Small intestine (tissue), 7 donors: ENCODE results near the gene KIR2DL3. TPM values are rescaled to one million over a fixed set of nuclear protein-coding genes. Genes with fewer than 3 reads are reported as not detected.
A peak's percentile ranks its signal among the peaks of the same experiment; 100 is the strongest.

ENCODE experiments used
- DNase-seq, 2 donors: peaks; one replicate each; pipeline versions ENCODE4 v3.0.0 to v3.0.0-alpha.2; 2013
- FAIRE-seq: peaks from 2 replicates; lab custom pipeline; 2012; peaks lifted over from hg19 to GRCh38; lab: Jason Lieb, UNC
- H3K27ac ChIP-seq, 3 donors: one replicate each; pipeline ENCODE4 v1.5.1; 2013; ENCODE audit warnings: low read length in 2 of 3, mild to moderate bottlenecking in 2 of 3, control low read depth in 1 of 3, inconsistent platforms in 1 of 3, low read depth in 1 of 3, moderate library complexity in 1 of 3
- H3K27me3 ChIP-seq, 3 donors: one replicate each; pipeline ENCODE4 v1.6.1; 2013; ENCODE audit warnings: low read length in 3 of 3, inconsistent platforms in 1 of 3; ENCODE audit not compliant: control insufficient read depth in 3 of 3, insufficient read depth in 3 of 3
- H3K36me3 ChIP-seq, 3 donors: one replicate each; pipeline ENCODE4 v1.6.1; 2013; ENCODE audit warnings: low read length in 3 of 3, inconsistent platforms in 1 of 3, low read depth in 1 of 3, mild to moderate bottlenecking in 1 of 3, moderate library complexity in 1 of 3; ENCODE audit not compliant: control insufficient read depth in 3 of 3, insufficient read depth in 2 of 3
- H3K4me1 ChIP-seq, 3 donors: one replicate each; pipeline ENCODE4 v1.6.1; 2013; ENCODE audit warnings: low read length in 2 of 3, inconsistent platforms in 1 of 3, low read depth in 1 of 3, mild to moderate bottlenecking in 1 of 3, moderate library complexity in 1 of 3; ENCODE audit not compliant: control insufficient read depth in 3 of 3, insufficient read depth in 2 of 3
- H3K4me3 ChIP-seq, 3 donors: one replicate each; pipeline ENCODE4 v1.5.1; 2013; ENCODE audit warnings: low read length in 3 of 3, control low read depth in 1 of 3, inconsistent platforms in 1 of 3, low read depth in 1 of 3, mild to moderate bottlenecking in 1 of 3, moderate library complexity in 1 of 3
- H3K9me3 ChIP-seq, 2 donors: one replicate each; pipeline ENCODE4 v1.6.1; 2013; ENCODE audit warnings: low read depth in 1 of 2, low read length in 1 of 2; ENCODE audit not compliant: control insufficient read depth in 2 of 2, insufficient read depth in 1 of 2
- WGBS, 3 donors: extraction: QIAGEN DNeasy Blood & Tissue Kit; methylation state at CpG; one replicate each; pipeline ENCODE4 v1.1.7; 2013; 5-methylcytosine and 5-hydroxymethylcytosine counted together
- polyA plus RNA-seq, 4 donors: library from polyadenylated mRNA; stranded (reverse) in 3 of 4; unstranded in 1 of 4; fragments of 200-250 nt in 3 of 4; fragments of 120-200 nt in 1 of 4; gene quantifications; one replicate each; pipeline versions ENCODE4 v1.2.1 to v1.2.3, GENCODE V29; 2013
- donor health status: healthy with polysubstance abuse.
- donor health status: control.
- donor health status: control.
- donor health status: Bipolar disorder and iron deficiency.
- donor health status: healthy.

Gene KIR2DL3
- polyA plus RNA-seq, 4 donors: 0.06 TPM; not detected in 3

DNA sequence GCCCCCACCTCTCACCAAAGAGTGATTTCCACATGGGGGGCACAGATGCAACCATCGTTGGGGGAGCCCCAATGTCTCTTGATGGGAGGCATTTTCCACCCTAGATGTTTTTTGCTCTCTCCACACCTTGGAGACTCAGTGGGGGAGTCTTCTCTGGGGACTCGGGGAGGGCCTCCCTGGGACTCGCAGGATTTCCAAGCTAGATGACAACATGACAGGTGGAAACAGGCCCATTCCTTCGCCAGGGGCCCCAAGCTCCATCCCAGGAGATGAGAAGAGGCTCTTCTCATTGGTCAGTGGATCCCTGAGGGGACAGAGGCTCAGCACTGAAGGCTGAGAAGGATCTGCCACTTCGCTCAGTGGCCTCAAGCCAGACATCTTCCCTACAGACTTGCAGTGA, 52.4 kb downstream of the KIR2DL3 start:
- H3K4me1 ChIP-seq: no peaks in the 10 kb centered on the region
- H3K27ac ChIP-seq: no peak overlapping the region
- H3K27me3 ChIP-seq: peaks cover 0 to 2% (median 0%) of the 10 kb centered on the region in 3 donors
- 61 to 69% (median 62%) methylated on average over 5 of the region's 5 CpGs for WGBS, 3 donors
- peaks cover 0 to 11% of the 10 kb centered on the region in 2 donors for H3K9me3 ChIP-seq
- no peaks in the 10 kb centered on the region for H3K36me3 ChIP-seq
- DNase-seq (no peak), FAIRE-seq (no peak)
- no peak overlapping the region for H3K4me3 ChIP-seq

DNA sequence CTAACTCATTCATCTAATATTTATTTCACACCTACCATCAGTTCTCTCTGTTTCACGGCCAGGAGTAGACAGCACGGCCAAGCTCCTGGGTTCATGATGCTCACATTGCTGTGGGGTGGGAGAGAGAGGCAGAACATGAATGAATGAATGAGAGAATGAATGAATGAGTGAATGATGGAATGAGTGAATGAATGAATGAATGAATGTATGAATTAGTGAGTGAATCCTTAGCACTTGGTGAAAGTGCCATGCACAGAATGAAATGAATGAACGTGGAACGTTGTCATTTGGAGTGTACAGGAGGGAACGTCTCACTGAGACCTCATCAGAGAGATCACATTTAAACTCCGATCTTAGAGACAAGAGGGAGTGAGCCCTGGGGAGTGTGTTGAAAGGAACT, 53.2 kb downstream of the KIR2DL3 start:
- Histone ChIP-seq H3K27me3 (peaks cover 0 to 2% (median 0%) of the 10 kb centered on the region in 3 donors), H3K4me3 (no peak overlapping the region), H3K9me3 (peaks cover 0 to 11% of the 10 kb centered on the region in 2 donors), H3K36me3 (no peaks in the 10 kb centered on the region), H3K27ac (no peak overlapping the region), H3K4me1 (no peaks in the 10 kb centered on the region)
- no peak for DNase-seq
- no peak for FAIRE-seq
- WGBS, 3 donors: 69 to 80% (median 78%) methylated on average over 6 of the region's 6 CpGs

- 51 to 58% (median 51%) methylated on average over 8 of the region's 8 CpGs for WGBS, 3 donors
- H3K27me3 ChIP-seq: peaks cover 0 to 2% (median 0%) of the 10 kb centered on the region in 3 donors
- FAIRE-seq (no peak), DNase-seq (peak in 1 of 2 donors; percentile 15)
- H3K4me3 ChIP-seq: no peak overlapping the region
- no peaks in the 10 kb centered on the region for H3K4me1 ChIP-seq
- H3K27ac ChIP-seq: peak overlapping the region in 2 of 3 donors; percentile 30 to 54
- H3K36me3 ChIP-seq: no peaks in the 10 kb centered on the region
- H3K9me3 ChIP-seq: peaks cover 0 to 16% of the 10 kb centered on the region in 2 donors
These were observed 54.5 kb downstream of the KIR2DL3 start for GRCh38 chr19:54792814-54793213.

DNA sequence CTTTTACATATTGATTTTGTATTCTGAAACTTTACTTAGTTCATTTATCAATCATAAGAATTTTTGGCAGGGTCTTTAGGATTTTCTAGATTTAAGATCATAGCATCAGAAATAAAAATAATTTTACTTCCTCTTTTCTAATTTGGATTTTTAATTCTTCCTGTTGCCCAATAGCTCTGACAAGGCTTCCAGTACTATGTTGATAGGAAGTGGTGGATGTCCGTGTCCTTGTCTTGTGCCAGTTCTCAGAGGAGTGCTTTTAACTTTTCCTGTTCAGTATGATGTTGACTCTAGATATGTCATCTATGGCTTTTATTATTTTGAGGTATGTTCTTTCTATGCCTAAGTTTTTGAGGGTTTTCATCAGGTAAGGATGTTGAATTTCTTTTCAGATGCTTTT, 57.4 kb downstream of the KIR2DL3 start:
- no peak overlapping the region for H3K4me3 ChIP-seq
- H3K27me3 ChIP-seq: peaks cover 0 to 2% (median 0%) of the 10 kb centered on the region in 3 donors
- peaks cover 0 to 6% of the 10 kb centered on the region in 2 donors for H3K9me3 ChIP-seq
- H3K27ac ChIP-seq: no peak overlapping the region
- H3K4me1 ChIP-seq: no peaks in the 10 kb centered on the region
- H3K36me3 ChIP-seq: no peaks in the 10 kb centered on the region
- FAIRE-seq: no peak
- DNase-seq: no peak
- WGBS, 3 donors: 60 to 69% (median 64%) methylated on average over 1 of the region's 1 CpG

Other genes with a start within 250 kb of the KIR2DL3 start
- gene LAIR2, start 235.7 kb upstream of the KIR2DL3 start, polyA plus RNA-seq: under 1 TPM in 2 of 4 donors, not detected in 2; 0.09 to 0.33 TPM
- gene LILRA2, start 164.7 kb upstream of the KIR2DL3 start, polyA plus RNA-seq: 1 to 10 TPM in 2 of 4 donors, under 1 TPM in 1, not detected in 1; 0.34 to 1.1 (median 1.1) TPM
- gene LILRA1, start 144.9 kb upstream of the KIR2DL3 start, polyA plus RNA-seq: under 1 TPM; 0.22 to 0.61 (median 0.42) TPM
- gene LILRB1, start 108.0 kb upstream of the KIR2DL3 start, polyA plus RNA-seq: 1 to 10 TPM in 2 of 4 donors, under 1 TPM in 2; 0.45 to 3.5 (median 1.8) TPM
- 1 to 10 TPM; 1.1 to 4.6 (median 2.9) TPM for gene LILRB4, start 75.5 kb upstream of the KIR2DL3 start, polyA plus RNA-seq
- not detected for gene KIR3DL3, start 14.1 kb upstream of the KIR2DL3 start, polyA plus RNA-seq
- under 1 TPM in 2 of 4 donors, not detected in 2; 0.04 to 0.07 TPM for gene KIR2DL1, start 31.3 kb downstream of the KIR2DL3 start, polyA plus RNA-seq
- under 1 TPM in 2 of 4 donors, not detected in 2; 0.09 to 0.10 TPM for gene KIR2DL4, start 65.1 kb downstream of the KIR2DL3 start, polyA plus RNA-seq
- under 1 TPM in 1 of 4 donors, not detected in 3; 0.04 TPM for gene KIR3DL1, start 78.0 kb downstream of the KIR2DL3 start, polyA plus RNA-seq
- gene KIR2DS4, start 94.2 kb downstream of the KIR2DL3 start, polyA plus RNA-seq: under 1 TPM in 2 of 4 donors, not detected in 2; 0.04 TPM
- under 1 TPM in 1 of 4 donors, not detected in 3; 0.07 TPM for gene KIR3DL2, start 111.9 kb downstream of the KIR2DL3 start, polyA plus RNA-seq
- gene FCAR, start 135.7 kb downstream of the KIR2DL3 start, polyA plus RNA-seq: under 1 TPM in 2 of 4 donors, not detected in 2; 0.06 to 0.22 TPM
- under 1 TPM in 2 of 4 donors, not detected in 2; 0.16 to 0.77 TPM for gene NCR1, start 167.6 kb downstream of the KIR2DL3 start, polyA plus RNA-seq
- gene NLRP7, start 209.0 kb downstream of the KIR2DL3 start, polyA plus RNA-seq: under 1 TPM in 3 of 4 donors, not detected in 1; 0.01 to 0.27 (median 0.04) TPM
- gene NLRP2, start 227.9 kb downstream of the KIR2DL3 start, polyA plus RNA-seq: 10 to 100 TPM in 2 of 4 donors, 1 to 10 TPM in 2; 2.2 to 10.9 (median 7.6) TPM